ENCODE measurements around the gene DDOST.
"Not testable (repeated sequence)": the region's sequence is repeated elsewhere in the genome, so short reads cannot be mapped to it uniquely, and the experiment has no call there.

Gene DDOST

GRCh38 chr1:20625176-20626097 is 35.7 kb downstream of the DDOST start:
- no peak for DNase-seq (ENCODE audit: low read depth, low spot score)

GRCh38 chr1:20624709-20625108 is 36.5 kb downstream of the DDOST start:
- no peak for DNase-seq (ENCODE audit: low read depth, low spot score)

GRCh38 chr1:20621012-20621411 is 40.2 kb downstream of the DDOST start:
- DNase-seq (ENCODE audit: low read depth, low spot score): no peak

GRCh38 chr1:20619999-20620398 is 41.2 kb downstream of the DDOST start:
- no peak for DNase-seq (ENCODE audit: low read depth, low spot score)

GRCh38 chr1:20618550-20618949 is 42.6 kb downstream of the DDOST start:
- DNase-seq (ENCODE audit: low read depth, low spot score): no peak

- DNase-seq (ENCODE audit: low read depth, low spot score): no peak
Observed at GRCh38 chr1:20616847-20617487, 44.2 kb downstream of the DDOST start.

GRCh38 chr1:20615946-20616846 is 45.0 kb downstream of the DDOST start:
- DNase-seq (ENCODE audit: low read depth, low spot score): no peak

- DNase-seq (ENCODE audit: low read depth, low spot score): no peak
Observed at GRCh38 chr1:20614131-20614579, 47.0 kb downstream of the DDOST start.

GRCh38 chr1:20612221-20612746 is 48.9 kb downstream of the DDOST start:
- no peak for DNase-seq (ENCODE audit: low read depth, low spot score)

GRCh38 chr1:20611652-20612051 is 49.5 kb downstream of the DDOST start:
- DNase-seq (ENCODE audit: low read depth, low spot score): no peak

- no peak for DNase-seq (ENCODE audit: low read depth, low spot score)
Observed at GRCh38 chr1:20610970-20611369, 50.2 kb downstream of the DDOST start.

- DNase-seq (ENCODE audit: low read depth, low spot score): no peak
Observed at GRCh38 chr1:20609541-20609940, 51.6 kb downstream of the DDOST start.

- DNase-seq (ENCODE audit: low read depth, low spot score): not testable (repeated sequence)
Observed at GRCh38 chr1:20606801-20607570, 54.2 kb downstream of the DDOST start.

GRCh38 chr1:20604678-20605077 is 56.5 kb downstream of the DDOST start:
- no peak for DNase-seq (ENCODE audit: low read depth, low spot score)

GRCh38 chr1:20603504-20604464 is 57.4 kb downstream of the DDOST start:
- peak; percentile 75 for DNase-seq (ENCODE audit: low read depth, low spot score)

GRCh38 chr1:20602851-20603450 is 58.2 kb downstream of the DDOST start:
- DNase-seq (ENCODE audit: low read depth, low spot score): no peak

Measured in astrocyte of the hippocampus (primary cell).